IMR-90 (cell line): ENCODE data around the gene RUNDC3A. TPM values are rescaled to one million over a fixed set of nuclear protein-coding genes. Genes with fewer than 3 reads are reported as not detected.
"Not testable (repeated sequence)": the region's sequence is repeated elsewhere in the genome, so short reads cannot be mapped to it uniquely, and the experiment has no call there.

Source experiments
- ATAC-seq: fragments of 200-7000 bp; cut with Tn5 transposase; 2 replicates; pipeline ENCODE4 v1.9.1; 2020; ENCODE audit warnings: low read depth, mild to moderate bottlenecking, moderate library complexity
- BruUV-seq: library from RNA; stranded (reverse); fragments of 400-500 nt; replicated peaks from 2 replicates; lab custom pipeline; 2021; lab: Mats Ljungman, UMichigan
- CTCF ChIA-PET: fragments of 300-600 bp; formaldehyde crosslinking; extraction: SDS; loops from one replicate; lab custom pipeline; 2021; ENCODE audit warnings: antibody characterized with exemption; lab: Yijun Ruan, JAX
- POLR2A ChIA-PET: fragments of 300-600 bp; sonication (Branson Sonifier 250); formaldehyde crosslinking; loops from one replicate; lab custom pipeline; 2022; ENCODE audit warnings: antibody characterized with exemption; ENCODE audit not compliant: unreplicated experiment; lab: Charles Lee
- DNase-seq: peaks from one replicate; pipeline ENCODE4 v3.0.0; 2013
- H2AFZ ChIP-seq: replicated peaks from 2 replicates; pipeline ENCODE3; 2013; ENCODE audit warnings: low read length, mild to moderate bottlenecking; ENCODE audit not compliant: poor library complexity
- H2AK5ac ChIP-seq: 2 replicates; pipeline ENCODE4 v1.6.1; 2013; ENCODE audit warnings: low read depth, low read length, inconsistent platforms
- H2AK9ac ChIP-seq: replicated peaks from 2 replicates; pipeline ENCODE3; 2013; ENCODE audit warnings: mild to moderate bottlenecking, low read depth, low read length, moderate library complexity; ENCODE audit not compliant: poor library complexity
- H2BK120ac ChIP-seq: 2 replicates; pipeline ENCODE4 v1.6.1; 2013; ENCODE audit warnings: low read depth, low read length, inconsistent platforms
- H2BK15ac ChIP-seq: 3 replicates; pipeline ENCODE4 v1.6.1; 2013; ENCODE audit warnings: low read depth, low read length, inconsistent platforms
- H2BK20ac ChIP-seq: 2 replicates; pipeline ENCODE4 v1.6.1; 2013; ENCODE audit warnings: low read depth, mild to moderate bottlenecking, inconsistent platforms, low read length, moderate library complexity
- H2BK5ac ChIP-seq: 2 replicates; pipeline ENCODE4 v1.6.1; 2013; ENCODE audit warnings: mild to moderate bottlenecking, low read depth, low read length, inconsistent platforms; ENCODE audit not compliant: poor library complexity, severe bottlenecking
- H3K14ac ChIP-seq: replicated peaks from 2 replicates; pipeline ENCODE4 v1.6.1; 2013; ENCODE audit warnings: low read depth, low read length, inconsistent platforms
- H3K18ac ChIP-seq: 2 replicates; pipeline ENCODE4 v1.6.1; 2013; ENCODE audit warnings: low read depth, low read length, control low read depth
- H3K23ac ChIP-seq: 2 replicates; pipeline ENCODE4 v1.6.1; 2013; ENCODE audit warnings: low read depth, low read length, inconsistent platforms
- H3K27ac ChIP-seq: 2 replicates; pipeline ENCODE4 v1.5.1; 2013; ENCODE audit warnings: mild to moderate bottlenecking, control low read depth, low read length; ENCODE audit not compliant: insufficient read depth
- H3K27me3 ChIP-seq: 2 replicates; pipeline ENCODE4 v1.6.1; 2013; ENCODE audit warnings: low read length; ENCODE audit not compliant: control insufficient read depth, insufficient read depth
- H3K36me3 ChIP-seq: 2 replicates; pipeline ENCODE4 v1.6.1; 2013; ENCODE audit warnings: low read length, mixed read lengths; ENCODE audit not compliant: control insufficient read depth, insufficient read depth
- H3K4ac ChIP-seq: 2 replicates; pipeline ENCODE4 v1.6.1; 2013; ENCODE audit warnings: low read depth, low read length, inconsistent platforms
- H3K4me1 ChIP-seq: 2 replicates; pipeline ENCODE4 v1.6.1; 2013; ENCODE audit warnings: low read length, mixed read lengths; ENCODE audit not compliant: control insufficient read depth, insufficient read depth
- H3K4me2 ChIP-seq: 2 replicates; pipeline ENCODE4 v1.6.1; 2013; ENCODE audit warnings: low read depth, mild to moderate bottlenecking, control low read depth, low read length, moderate library complexity
- H3K4me3 ChIP-seq: 2 replicates; pipeline ENCODE4 v1.5.1; 2013; ENCODE audit warnings: low read depth, mild to moderate bottlenecking, control low read depth, low read length, moderate library complexity; ENCODE audit not compliant: insufficient read depth
- H3K56ac ChIP-seq: 2 replicates; pipeline ENCODE4 v1.6.1; 2013; ENCODE audit warnings: low read length, inconsistent platforms; ENCODE audit not compliant: insufficient read depth; ENCODE audit errors: extremely low read depth
- H3K79me1 ChIP-seq, 2 experiments: 2 replicates each; pipeline ENCODE4 v1.6.1; 2013; ENCODE audit warnings: low read length in 2 of 2, inconsistent platforms in 1 of 2, low read depth in 1 of 2
- H3K9ac ChIP-seq: 2 replicates; pipeline ENCODE4 v1.6.1; 2013; ENCODE audit warnings: low read depth, low read length, control low read depth
- H3K9me1 ChIP-seq: 2 replicates; pipeline ENCODE4 v1.6.1; 2013; ENCODE audit warnings: low read length, inconsistent platforms; ENCODE audit not compliant: insufficient read depth
- H3K9me3 ChIP-seq: 2 replicates; pipeline ENCODE4 v1.6.1; 2013; ENCODE audit warnings: low read length; ENCODE audit not compliant: control insufficient read depth, insufficient read depth
- H4K20me1 ChIP-seq: 2 replicates; pipeline ENCODE4 v1.6.1; 2013; ENCODE audit warnings: low read length, inconsistent platforms; ENCODE audit not compliant: insufficient read depth
- H4K5ac ChIP-seq: 2 replicates; pipeline ENCODE4 v1.6.1; 2013; ENCODE audit warnings: mild to moderate bottlenecking, low read depth, low read length, control low read depth
- H4K8ac ChIP-seq, 2 experiments: 2 replicates each; pipeline ENCODE4 v1.6.1; 2013; ENCODE audit warnings: low read depth in 2 of 2, low read length in 2 of 2, control low read depth in 1 of 2, inconsistent platforms in 1 of 2
- H4K91ac ChIP-seq: 2 replicates; pipeline ENCODE4 v1.6.1; 2013; ENCODE audit warnings: low read depth, low read length, inconsistent platforms; ENCODE audit not compliant: insufficient read depth
- BHLHE40 ChIP-seq: fragments of 150-350 bp; IDR thresholded peaks from 2 replicates; pipeline ENCODE4 v1.6.1; 2016; ENCODE audit warnings: mild to moderate bottlenecking, low read depth, low read length
- RCOR1 ChIP-seq: IDR thresholded peaks from 2 replicates; pipeline ENCODE4 v1.6.1; 2012; ENCODE audit warnings: mild to moderate bottlenecking, low read length, improper control_type of control experiment; ENCODE audit not compliant: insufficient replicate concordance
- WGBS, 2 experiments: methylation state at CpG; one replicate each; pipeline versions ENCODE4 v1.1.5 to v1.1.7; 2013; ENCODE audit warnings: missing lambda C conversion rate in 2 of 2; ENCODE audit not compliant: insufficient read length in 1 of 2; ENCODE audit errors: extremely low coverage in 2 of 2; 5-methylcytosine and 5-hydroxymethylcytosine counted together
- dilution Hi-C: fragments of 300-500 bp; cut with HindIII; formaldehyde crosslinking; loops from one replicate; pipeline ENCODE4 v1.14.3; 2018; ENCODE audit warnings: low sequenced_read_pairs; ENCODE audit not compliant: unreplicated experiment
- in situ Hi-C: fragments of 300-500 bp; cut with MboI; formaldehyde crosslinking; loops from 3 replicates; pipeline ENCODE4 v1.14.3; 2019; ENCODE audit warnings: low sequenced_read_pairs, inconsistent platforms, mixed read lengths
- intact Hi-C: fragments of 100-400 bp; cut with micrococcal nuclease; formaldehyde crosslinking; loops from 2 replicates; pipeline ENCODE4 v1.10.0; 2022
- polyA plus RNA-seq, 3 experiments: library from polyadenylated mRNA; depleted of rRNA; stranded (reverse); fragments of >200 nt; gene quantifications; 2 replicates each; pipeline ENCODE4 v1.2.3, GENCODE V29; 2012; ENCODE audit warnings: low replicate concordance in 1 of 3
- total RNA-seq: library from RNA; depleted of rRNA; stranded (reverse); fragments of >200 nt; gene quantifications from 2 replicates; pipeline ENCODE4 v1.2.3, GENCODE V29; 2012

Gene RUNDC3A
- total and polyA plus RNA-seq, 2 of the 4 experiments (the other 2 are of a cell fraction): under 0.01 to 0.34 TPM

- H3K4me1 ChIP-seq: no peaks in the 10 kb centered on the region
- H3K9ac ChIP-seq: no peak overlapping the region
- TF ChIP-seq RCOR1: no peak
- peak; percentile 35; the same call in 1 of the 2 replicates for TF ChIP-seq BHLHE40
- no peaks in the 10 kb centered on the region for H4K20me1 ChIP-seq
- no CpG with 5 or more reads among the region's 6 CpGs for WGBS, 2 experiments
- H3K4me3 ChIP-seq: no peak overlapping the region
- DNase-seq (peak; percentile 39), ATAC-seq (no peak)
- H2AK9ac ChIP-seq: no peak overlapping the region
- H4K8ac ChIP-seq: no peak overlapping the region
- no peak overlapping the region for H4K5ac ChIP-seq
- H3K9me1 ChIP-seq: 0 out of 2 replicates have a peak, but pooled peaks cover under 1% of the 10 kb centered on the region
- H2AK5ac ChIP-seq: no peak overlapping the region
- H2AFZ ChIP-seq: no peak overlapping the region
- H2BK5ac ChIP-seq: no peak overlapping the region
- no peak overlapping the region for H3K18ac ChIP-seq
- H4K91ac ChIP-seq: no peak overlapping the region
- in situ Hi-C loops (no loop called here), intact Hi-C loops (no loop called here), dilution Hi-C loops (no loop called here)
- no peaks in the 10 kb centered on the region for H3K79me1 ChIP-seq
- no peak overlapping the region for H2BK15ac ChIP-seq
- no peak overlapping the region for H3K27ac ChIP-seq
- no peak overlapping the region for H3K14ac ChIP-seq
- no peak overlapping the region for H3K56ac ChIP-seq
- BruUV-seq: no TSS peak
- no peak overlapping the region for H2BK20ac ChIP-seq
- H3K4ac ChIP-seq: no peak overlapping the region
- ChIA-PET POLR2A (no interaction called here), CTCF (no interaction called here)
- H3K36me3 ChIP-seq: no peaks in the 10 kb centered on the region
- H3K27me3 ChIP-seq: peaks cover 13% of the 10 kb centered on the region; the same call in 1 of the 2 replicates
- H3K23ac ChIP-seq: no peak overlapping the region
- H3K9me3 ChIP-seq: no peaks in the 10 kb centered on the region
- no peak overlapping the region for H3K4me2 ChIP-seq
- no peak overlapping the region for H2BK120ac ChIP-seq
Measured at GRCh38 chr17:44338702-44339101, 30.3 kb downstream of the RUNDC3A start.

- dilution Hi-C loops, H3K36me3 ChIP-seq, DNase-seq, H2AK9ac ChIP-seq, H3K4me2 ChIP-seq, ATAC-seq, H3K14ac ChIP-seq, in situ Hi-C loops, H3K4me3 ChIP-seq, H4K8ac ChIP-seq, H3K27ac ChIP-seq, H4K91ac ChIP-seq, H2BK5ac ChIP-seq, H3K18ac ChIP-seq, CTCF ChIA-PET, intact Hi-C loops, POLR2A ChIA-PET, H2AFZ ChIP-seq, H3K4me1 ChIP-seq, H3K9me3 ChIP-seq, H2AK5ac ChIP-seq, BruUV-seq, H3K23ac ChIP-seq, H4K20me1 ChIP-seq, H2BK15ac ChIP-seq, H3K27me3 ChIP-seq, H2BK120ac ChIP-seq, H2BK20ac ChIP-seq, H3K9ac ChIP-seq, H4K5ac ChIP-seq, H3K79me1 ChIP-seq, H3K9me1 ChIP-seq, H3K56ac ChIP-seq, H3K4ac ChIP-seq: not testable (repeated sequence)
- no CpG with 5 or more reads among the region's 5 CpGs for WGBS, 2 experiments
Measured at GRCh38 chr17:44340553-44340952, 32.2 kb downstream of the RUNDC3A start.
